Measurements from ENCODE around the gene ZRANB2.

- TF ChIP-seq CTCF (IDR thresholded peaks at IDR 0.05; ENCODE audit: low read depth, low read length): no peak
- TF ChIP-seq POLR2A (IDR thresholded peaks at IDR 0.05; ENCODE audit: extremely low read depth, insufficient read length): no peak
- TF ChIP-seq MAX (IDR thresholded peaks at IDR 0.05; ENCODE audit: low read depth, low read length): no peak
Measured at GRCh38 chr1:71047635-71048607, 32.9 kb downstream of the ZRANB2 start, which contains the start of gene PTGER3.

All from NB4 (cell line).